Ishikawa (cell line): ENCODE results near the gene NAT10.

Experiments
- CEBPB ChIP-seq: IDR thresholded peaks from 2 replicates; pipeline ENCODE4 v1.6.1; 2012
- CREB1 ChIP-seq: IDR thresholded peaks from 2 replicates; pipeline ENCODE4 v1.6.1; 2012; ENCODE audit warnings: low read depth
- EGR1 ChIP-seq: IDR thresholded peaks from 2 replicates; pipeline ENCODE4 v1.6.1; 2012
- EP300 ChIP-seq: IDR thresholded peaks from 2 replicates; pipeline ENCODE4 v1.6.1; 2012; ENCODE audit warnings: borderline replicate concordance
- FOXM1 ChIP-seq: IDR thresholded peaks from 2 replicates; pipeline ENCODE4 v1.6.1; 2012; ENCODE audit warnings: low read depth, borderline replicate concordance
- NFIC ChIP-seq: IDR thresholded peaks from 2 replicates; pipeline ENCODE4 v1.6.1; 2012
- RAD21 ChIP-seq: IDR thresholded peaks from 2 replicates; pipeline ENCODE4 v1.6.1; 2012; ENCODE audit warnings: low read depth
- TCF12 ChIP-seq: IDR thresholded peaks from 2 replicates; pipeline ENCODE4 v1.6.1; 2012; ENCODE audit warnings: low read depth
- USF1 ChIP-seq: IDR thresholded peaks from 2 replicates; pipeline ENCODE4 v1.6.1; 2012
- YY1 ChIP-seq: IDR thresholded peaks from 2 replicates; pipeline ENCODE4 v1.6.1; 2012; ENCODE audit warnings: low read depth
- TF ChIP-seq, protein P1 (sequence below): IDR thresholded peaks from 2 replicates; pipeline ENCODE4 v1.6.1; 2012; ENCODE audit warnings: low read depth, mild to moderate bottlenecking

GRCh38 chr11:34136420-34136819 lies 31.0 kb downstream of the NAT10 start:
- TF ChIP-seq CEBPB (no peak), RAD21 (no peak), NFIC (no peak), CREB1 (no peak), EGR1 (no peak), TCF12 (no peak), YY1 (no peak), USF1 (no peak), EP300 (no peak), FOXM1 (no peak)
- TF ChIP-seq, protein P1, sequence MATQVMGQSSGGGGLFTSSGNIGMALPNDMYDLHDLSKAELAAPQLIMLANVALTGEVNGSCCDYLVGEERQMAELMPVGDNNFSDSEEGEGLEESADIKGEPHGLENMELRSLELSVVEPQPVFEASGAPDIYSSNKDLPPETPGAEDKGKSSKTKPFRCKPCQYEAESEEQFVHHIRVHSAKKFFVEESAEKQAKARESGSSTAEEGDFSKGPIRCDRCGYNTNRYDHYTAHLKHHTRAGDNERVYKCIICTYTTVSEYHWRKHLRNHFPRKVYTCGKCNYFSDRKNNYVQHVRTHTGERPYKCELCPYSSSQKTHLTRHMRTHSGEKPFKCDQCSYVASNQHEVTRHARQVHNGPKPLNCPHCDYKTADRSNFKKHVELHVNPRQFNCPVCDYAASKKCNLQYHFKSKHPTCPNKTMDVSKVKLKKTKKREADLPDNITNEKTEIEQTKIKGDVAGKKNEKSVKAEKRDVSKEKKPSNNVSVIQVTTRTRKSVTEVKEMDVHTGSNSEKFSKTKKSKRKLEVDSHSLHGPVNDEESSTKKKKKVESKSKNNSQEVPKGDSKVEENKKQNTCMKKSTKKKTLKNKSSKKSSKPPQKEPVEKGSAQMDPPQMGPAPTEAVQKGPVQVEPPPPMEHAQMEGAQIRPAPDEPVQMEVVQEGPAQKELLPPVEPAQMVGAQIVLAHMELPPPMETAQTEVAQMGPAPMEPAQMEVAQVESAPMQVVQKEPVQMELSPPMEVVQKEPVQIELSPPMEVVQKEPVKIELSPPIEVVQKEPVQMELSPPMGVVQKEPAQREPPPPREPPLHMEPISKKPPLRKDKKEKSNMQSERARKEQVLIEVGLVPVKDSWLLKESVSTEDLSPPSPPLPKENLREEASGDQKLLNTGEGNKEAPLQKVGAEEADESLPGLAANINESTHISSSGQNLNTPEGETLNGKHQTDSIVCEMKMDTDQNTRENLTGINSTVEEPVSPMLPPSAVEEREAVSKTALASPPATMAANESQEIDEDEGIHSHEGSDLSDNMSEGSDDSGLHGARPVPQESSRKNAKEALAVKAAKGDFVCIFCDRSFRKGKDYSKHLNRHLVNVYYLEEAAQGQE: no peak
